ENCODE measurements around the gene MMP3. TPM values are rescaled to one million over a fixed set of nuclear protein-coding genes. Genes with fewer than 3 reads are reported as not detected.

Gene MMP3
- total and polyA plus RNA-seq, 9 of the 15 experiments (the other 6 are each of a cell fraction or from before 2014, with no cell fraction given), result not detected

DNA sequence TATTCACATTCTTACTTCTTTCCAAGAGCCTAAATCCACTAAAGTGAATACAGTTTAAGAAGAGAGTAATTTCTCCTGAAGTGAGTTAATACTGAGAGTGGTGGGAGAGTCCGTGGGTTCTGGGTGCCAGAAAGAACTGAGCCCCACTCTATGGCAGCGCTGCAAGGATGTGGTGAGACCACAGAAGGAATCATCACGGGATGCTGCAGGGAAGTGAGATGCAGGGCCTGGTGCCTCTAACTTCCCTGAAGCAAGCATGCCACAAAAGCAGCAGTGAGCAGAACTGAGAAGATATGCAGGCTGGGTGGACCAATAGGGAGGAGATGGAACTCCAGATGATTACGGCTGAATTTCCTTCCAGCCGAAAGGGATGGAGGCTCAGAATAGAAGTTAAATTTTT, 36.4 kb upstream of the MMP3 start (continued):
- TF ChIP-seq, protein P1, sequence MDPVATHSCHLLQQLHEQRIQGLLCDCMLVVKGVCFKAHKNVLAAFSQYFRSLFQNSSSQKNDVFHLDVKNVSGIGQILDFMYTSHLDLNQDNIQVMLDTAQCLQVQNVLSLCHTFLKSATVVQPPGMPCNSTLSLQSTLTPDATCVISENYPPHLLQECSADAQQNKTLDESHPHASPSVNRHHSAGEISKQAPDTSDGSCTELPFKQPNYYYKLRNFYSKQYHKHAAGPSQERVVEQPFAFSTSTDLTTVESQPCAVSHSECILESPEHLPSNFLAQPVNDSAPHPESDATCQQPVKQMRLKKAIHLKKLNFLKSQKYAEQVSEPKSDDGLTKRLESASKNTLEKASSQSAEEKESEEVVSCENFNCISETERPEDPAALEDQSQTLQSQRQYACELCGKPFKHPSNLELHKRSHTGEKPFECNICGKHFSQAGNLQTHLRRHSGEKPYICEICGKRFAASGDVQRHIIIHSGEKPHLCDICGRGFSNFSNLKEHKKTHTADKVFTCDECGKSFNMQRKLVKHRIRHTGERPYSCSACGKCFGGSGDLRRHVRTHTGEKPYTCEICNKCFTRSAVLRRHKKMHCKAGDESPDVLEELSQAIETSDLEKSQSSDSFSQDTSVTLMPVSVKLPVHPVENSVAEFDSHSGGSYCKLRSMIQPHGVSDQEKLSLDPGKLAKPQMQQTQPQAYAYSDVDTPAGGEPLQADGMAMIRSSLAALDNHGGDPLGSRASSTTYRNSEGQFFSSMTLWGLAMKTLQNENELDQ (CRISPR knock-in tag; IDR thresholded peaks at IDR 0.05; ENCODE audit: borderline replicate concordance), result no peak
- no peak for TF ChIP-seq CAMTA2 (CRISPR knock-in tag; conservative IDR thresholded peaks at IDR 0.05)
- TF ChIP-seq, protein P2, sequence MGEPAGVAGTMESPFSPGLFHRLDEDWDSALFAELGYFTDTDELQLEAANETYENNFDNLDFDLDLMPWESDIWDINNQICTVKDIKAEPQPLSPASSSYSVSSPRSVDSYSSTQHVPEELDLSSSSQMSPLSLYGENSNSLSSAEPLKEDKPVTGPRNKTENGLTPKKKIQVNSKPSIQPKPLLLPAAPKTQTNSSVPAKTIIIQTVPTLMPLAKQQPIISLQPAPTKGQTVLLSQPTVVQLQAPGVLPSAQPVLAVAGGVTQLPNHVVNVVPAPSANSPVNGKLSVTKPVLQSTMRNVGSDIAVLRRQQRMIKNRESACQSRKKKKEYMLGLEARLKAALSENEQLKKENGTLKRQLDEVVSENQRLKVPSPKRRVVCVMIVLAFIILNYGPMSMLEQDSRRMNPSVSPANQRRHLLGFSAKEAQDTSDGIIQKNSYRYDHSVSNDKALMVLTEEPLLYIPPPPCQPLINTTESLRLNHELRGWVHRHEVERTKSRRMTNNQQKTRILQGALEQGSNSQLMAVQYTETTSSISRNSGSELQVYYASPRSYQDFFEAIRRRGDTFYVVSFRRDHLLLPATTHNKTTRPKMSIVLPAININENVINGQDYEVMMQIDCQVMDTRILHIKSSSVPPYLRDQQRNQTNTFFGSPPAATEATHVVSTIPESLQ (CRISPR knock-in tag; IDR thresholded peaks at IDR 0.05), result no peak
- TF ChIP-seq SRF (CRISPR knock-in tag; IDR thresholded peaks at IDR 0.05), result no peak
- TF ChIP-seq, protein P3, sequence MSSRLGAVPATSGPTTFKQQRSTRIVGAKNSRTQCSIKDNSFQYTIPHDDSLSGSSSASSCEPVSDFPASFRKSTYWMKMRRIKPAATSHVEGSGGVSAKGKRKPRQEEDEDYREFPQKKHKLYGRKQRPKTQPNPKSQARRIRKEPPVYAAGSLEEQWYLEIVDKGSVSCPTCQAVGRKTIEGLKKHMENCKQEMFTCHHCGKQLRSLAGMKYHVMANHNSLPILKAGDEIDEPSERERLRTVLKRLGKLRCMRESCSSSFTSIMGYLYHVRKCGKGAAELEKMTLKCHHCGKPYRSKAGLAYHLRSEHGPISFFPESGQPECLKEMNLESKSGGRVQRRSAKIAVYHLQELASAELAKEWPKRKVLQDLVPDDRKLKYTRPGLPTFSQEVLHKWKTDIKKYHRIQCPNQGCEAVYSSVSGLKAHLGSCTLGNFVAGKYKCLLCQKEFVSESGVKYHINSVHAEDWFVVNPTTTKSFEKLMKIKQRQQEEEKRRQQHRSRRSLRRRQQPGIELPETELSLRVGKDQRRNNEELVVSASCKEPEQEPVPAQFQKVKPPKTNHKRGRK (tag; IDR thresholded peaks at IDR 0.05), result no peak
- no peak for TF ChIP-seq FOXM1 (IDR thresholded peaks at IDR 0.05; ENCODE audit: low read depth)
- TF ChIP-seq FOXM1 (CRISPR knock-in tag; IDR thresholded peaks at IDR 0.05; ENCODE audit: low read depth), result no peak
- no peak for TF ChIP-seq SPI1 (IDR thresholded peaks at IDR 0.05; ENCODE audit: borderline replicate concordance, low read depth, low read length)
- TF ChIP-seq, protein P4, sequence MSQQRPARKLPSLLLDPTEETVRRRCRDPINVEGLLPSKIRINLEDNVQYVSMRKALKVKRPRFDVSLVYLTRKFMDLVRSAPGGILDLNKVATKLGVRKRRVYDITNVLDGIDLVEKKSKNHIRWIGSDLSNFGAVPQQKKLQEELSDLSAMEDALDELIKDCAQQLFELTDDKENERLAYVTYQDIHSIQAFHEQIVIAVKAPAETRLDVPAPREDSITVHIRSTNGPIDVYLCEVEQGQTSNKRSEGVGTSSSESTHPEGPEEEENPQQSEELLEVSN (IDR thresholded peaks at IDR 0.05; ENCODE audit: borderline replicate concordance in 1 of 2, extremely low read depth in 1 of 2, insufficient read depth in 1 of 2, insufficient read length in 1 of 2, low read depth in 1 of 2, low read length in 1 of 2, poor library complexity in 1 of 2, severe bottlenecking in 1 of 2), result no peak
- TF ChIP-seq RFX5 (IDR thresholded peaks at IDR 0.05; ENCODE audit: low read depth, low read length), result no peak
- TF ChIP-seq, protein P5, sequence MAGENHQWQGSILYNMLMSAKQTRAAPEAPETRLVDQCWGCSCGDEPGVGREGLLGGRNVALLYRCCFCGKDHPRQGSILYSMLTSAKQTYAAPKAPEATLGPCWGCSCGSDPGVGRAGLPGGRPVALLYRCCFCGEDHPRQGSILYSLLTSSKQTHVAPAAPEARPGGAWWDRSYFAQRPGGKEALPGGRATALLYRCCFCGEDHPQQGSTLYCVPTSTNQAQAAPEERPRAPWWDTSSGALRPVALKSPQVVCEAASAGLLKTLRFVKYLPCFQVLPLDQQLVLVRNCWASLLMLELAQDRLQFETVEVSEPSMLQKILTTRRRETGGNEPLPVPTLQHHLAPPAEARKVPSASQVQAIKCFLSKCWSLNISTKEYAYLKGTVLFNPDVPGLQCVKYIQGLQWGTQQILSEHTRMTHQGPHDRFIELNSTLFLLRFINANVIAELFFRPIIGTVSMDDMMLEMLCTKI (IDR thresholded peaks at IDR 0.05; ENCODE audit: partially characterized antibody), result no peak
